Activated T-cell treated with anti-CD3 and anti-CD28 coated beads, Interleukin-2, amount 50 U/mL, for 72 hours (primary cell): ENCODE measurements around the gene PIEZO1. TPM values are rescaled to one million over a fixed set of nuclear protein-coding genes. Genes with fewer than 3 reads are reported as not detected.

Source experiments
- ATAC-seq, 2 donors: fragments of 150-1000 bp; cut with Tn5 transposase; replicated peaks in 1 of 2; 2 replicates each; pipeline ENCODE4 v1.10.0; 2021; ENCODE audit warnings: moderate library complexity in 2 of 2, mild to moderate bottlenecking in 1 of 2
- DNase-seq, 2 donors: peaks; one replicate each; pipeline ENCODE4 v3.0.0; 2021 to 2022; ENCODE audit warnings: mixed read lengths in 1 of 2
- H3K27ac Mint-ChIP-seq: one replicate; pipeline ENCODE4 v1.8.0; 2022; ENCODE audit warnings: mild to moderate bottlenecking, moderate library complexity, mixed read lengths
- H3K27me3 Mint-ChIP-seq: one replicate; pipeline ENCODE4 v1.8.0; 2022; ENCODE audit warnings: low read depth, mixed read lengths
- H3K36me3 Mint-ChIP-seq, 2 donors: one replicate each; pipeline ENCODE4 v1.8.0; 2022; ENCODE audit warnings: mixed read lengths in 2 of 2, mild to moderate bottlenecking in 1 of 2; ENCODE audit not compliant: insufficient read depth in 2 of 2
- H3K4me1 Mint-ChIP-seq: one replicate; pipeline ENCODE4 v1.8.0; 2022; ENCODE audit warnings: low read depth, mixed read lengths
- H3K4me3 Mint-ChIP-seq, 2 donors: one replicate each; pipeline ENCODE4 v1.8.0; 2022; ENCODE audit warnings: mild to moderate bottlenecking in 2 of 2, mixed read lengths in 2 of 2, moderate library complexity in 2 of 2
- H3K9me3 Mint-ChIP-seq, 2 donors: one replicate each; pipeline ENCODE4 v1.8.0; 2022; ENCODE audit warnings: mixed read lengths in 2 of 2
- total RNA-seq, 2 donors: library from RNA; stranded (reverse); gene quantifications; one replicate each; pipeline ENCODE4 v1.2.3, GENCODE V29; 2022

PIEZO1 gene
- total RNA-seq, 2 donors from 2014 or later, result 94.1 to 141 TPM

DNA sequence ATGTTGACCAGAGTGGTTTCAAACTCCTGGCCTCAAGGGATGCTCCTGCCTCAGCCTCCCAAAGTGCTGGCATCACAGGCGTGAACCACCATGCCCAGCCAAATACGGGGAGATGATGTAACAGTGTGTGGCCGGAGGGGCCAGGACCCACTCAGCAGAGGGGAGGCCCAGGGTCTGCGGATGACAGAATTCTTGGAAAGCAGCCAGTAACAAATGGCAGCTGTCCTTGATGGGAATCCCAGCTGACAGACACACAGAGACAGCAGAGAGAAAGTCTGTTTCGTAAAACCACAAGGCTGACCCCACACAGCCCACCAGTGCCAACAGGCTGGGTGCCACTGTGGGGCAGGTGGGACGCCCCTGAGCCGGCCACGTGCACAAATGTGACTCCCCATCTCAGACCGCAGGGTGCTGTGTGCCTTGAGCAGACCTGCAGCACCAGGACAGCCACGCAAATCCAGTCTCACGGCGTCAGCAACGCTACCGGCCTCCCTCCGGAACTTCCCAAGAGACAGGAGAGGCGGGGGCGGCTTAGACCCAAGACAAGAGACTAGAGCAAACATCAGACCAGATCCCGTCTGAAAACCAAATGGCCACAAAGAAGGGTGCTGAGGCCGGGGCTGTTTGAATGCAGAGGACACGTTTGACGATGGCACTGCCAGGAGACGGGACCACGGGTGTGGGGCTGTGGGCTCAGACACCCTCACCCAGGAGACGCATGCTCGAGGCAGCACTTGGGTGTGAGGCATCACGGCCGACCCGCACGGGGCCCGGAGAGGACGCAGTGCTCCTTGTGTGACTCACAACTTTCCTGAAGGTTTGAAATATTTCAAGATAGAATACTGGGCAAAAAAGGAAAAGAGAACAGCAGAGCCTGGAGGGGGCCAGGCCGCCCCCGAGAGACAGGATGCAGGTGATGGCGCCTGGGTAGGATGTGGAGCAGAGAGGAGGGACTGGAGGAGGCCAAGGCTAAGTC is 54.1 kb downstream of the PIEZO1 start:
- Mint-ChIP-seq H3K36me3 (peaks cover 0 to 5% of the 10 kb centered on the region in 2 donors), H3K4me1 (no peaks in the 10 kb centered on the region), H3K27me3 (no peaks in the 10 kb centered on the region), H3K27ac (no peak overlapping the region), H3K4me3 (no peak overlapping the region), H3K9me3 (no peaks in the 10 kb centered on the region)
- DNase-seq, result no peak
- ATAC-seq, result no peak

GRCh38 chr16:88727871-88728270 is 57.1 kb downstream of the PIEZO1 start:
- Mint-ChIP-seq H3K4me3 (no peak overlapping the region), H3K9me3 (no peaks in the 10 kb centered on the region), H3K36me3 (peaks cover 2 to 6% of the 10 kb centered on the region in 2 donors), H3K4me1 (no peaks in the 10 kb centered on the region), H3K27ac (no peak overlapping the region), H3K27me3 (no peaks in the 10 kb centered on the region)
- DNase-seq (no peak), ATAC-seq (no peak)

DNA sequence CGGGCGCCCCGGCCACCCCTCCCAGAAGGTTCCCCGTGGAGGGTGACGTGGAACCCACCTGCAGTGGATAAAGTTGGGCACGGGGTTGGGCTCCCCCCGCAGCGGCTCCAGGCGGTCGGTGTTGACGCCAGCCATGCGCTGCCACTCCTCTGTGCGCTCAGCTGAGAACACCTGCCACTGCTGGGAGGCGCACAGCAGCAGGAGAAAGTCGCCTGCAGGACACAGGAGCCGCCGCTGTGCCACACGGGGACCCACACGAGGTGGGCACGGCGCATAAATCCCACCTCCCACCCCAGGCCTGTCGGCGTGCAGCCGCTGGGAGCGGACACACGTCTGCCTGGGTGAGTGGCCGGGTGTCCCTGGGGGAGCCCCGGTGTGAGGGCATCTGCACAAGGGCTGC is 58.0 kb downstream of the PIEZO1 start:
- no peak for DNase-seq
- no peak for ATAC-seq

GRCh38 chr16:88726408-88726749 is 58.6 kb downstream of the PIEZO1 start:
- H3K36me3 Mint-ChIP-seq, result peaks cover 2 to 8% of the 10 kb centered on the region in 2 donors
- H3K4me1 Mint-ChIP-seq, result no peaks in the 10 kb centered on the region
- ATAC-seq (no peak), DNase-seq (no peak)
- no peaks in the 10 kb centered on the region for H3K27me3 Mint-ChIP-seq
- H3K4me3 Mint-ChIP-seq, result no peak overlapping the region
- H3K9me3 Mint-ChIP-seq, result no peaks in the 10 kb centered on the region
- no peak overlapping the region for H3K27ac Mint-ChIP-seq

More for the DNA sequence above, 58.0 kb downstream of the PIEZO1 start:
- Mint-ChIP-seq H3K27ac (no peak overlapping the region), H3K27me3 (no peaks in the 10 kb centered on the region), H3K4me3 (no peak overlapping the region), H3K36me3 (peaks cover 2 to 8% of the 10 kb centered on the region in 2 donors), H3K9me3 (no peaks in the 10 kb centered on the region), H3K4me1 (no peaks in the 10 kb centered on the region)

DNA sequence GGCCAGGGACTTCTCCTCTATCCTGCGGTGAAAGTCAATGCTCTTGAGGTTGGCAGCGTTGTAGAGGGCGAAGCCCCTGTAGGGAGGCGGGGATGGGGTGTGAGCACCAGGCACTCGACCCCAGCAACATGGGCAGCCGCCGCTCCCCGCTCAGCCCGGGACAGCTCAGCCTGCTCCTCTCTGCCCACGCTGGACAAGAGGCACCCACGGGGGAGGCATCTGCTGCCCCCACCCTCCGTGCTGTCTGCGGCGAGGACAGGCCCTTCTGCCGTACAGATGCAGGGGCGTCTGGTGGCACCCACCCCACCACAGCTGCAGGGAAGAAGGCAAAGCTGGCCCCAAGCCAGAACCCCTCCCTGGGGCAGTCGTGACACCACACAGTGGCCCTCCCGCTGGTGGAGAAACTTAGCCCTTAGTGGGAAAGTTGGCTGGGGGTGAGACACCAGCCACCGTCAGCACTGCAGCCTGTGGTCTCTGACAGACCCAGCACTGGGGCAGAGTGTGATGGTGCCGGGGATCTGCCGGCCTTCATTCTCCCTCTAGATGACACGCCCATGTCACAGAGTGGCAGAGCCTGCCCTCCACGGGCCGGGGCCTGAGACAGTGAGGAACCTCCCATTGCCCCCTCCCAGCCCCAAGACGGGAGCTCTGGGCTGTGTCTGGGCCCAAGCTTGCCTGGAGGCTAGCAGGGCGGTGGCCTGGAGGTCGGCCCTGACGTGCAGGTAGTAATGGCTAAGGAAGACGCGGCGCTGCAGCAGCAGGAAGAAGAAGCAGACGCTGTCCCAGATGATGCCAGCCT is 59.2 kb downstream of the PIEZO1 start:
- H3K4me3 Mint-ChIP-seq, result no peak overlapping the region
- no peaks in the 10 kb centered on the region for H3K4me1 Mint-ChIP-seq
- H3K9me3 Mint-ChIP-seq, result no peaks in the 10 kb centered on the region
- DNase-seq, result no peak
- H3K27ac Mint-ChIP-seq, result no peak overlapping the region
- no peak for ATAC-seq
- H3K27me3 Mint-ChIP-seq, result no peaks in the 10 kb centered on the region
- H3K36me3 Mint-ChIP-seq, result peaks cover 2 to 6% of the 10 kb centered on the region in 2 donors

- no peaks in the 10 kb centered on the region for H3K27me3 Mint-ChIP-seq
- ATAC-seq, result no peak
- no peak for DNase-seq
- no peaks in the 10 kb centered on the region for H3K4me1 Mint-ChIP-seq
- H3K27ac Mint-ChIP-seq, result no peak overlapping the region
- peaks cover 2 to 8% of the 10 kb centered on the region in 2 donors for H3K36me3 Mint-ChIP-seq
- H3K4me3 Mint-ChIP-seq, result no peak overlapping the region
- no peaks in the 10 kb centered on the region for H3K9me3 Mint-ChIP-seq
Measured at GRCh38 chr16:88724855-88725555, 60.0 kb downstream of the PIEZO1 start.

- Mint-ChIP-seq H3K36me3 (peaks cover 2 to 9% of the 10 kb centered on the region in 2 donors), H3K27ac (no peak overlapping the region), H3K4me3 (no peak overlapping the region), H3K9me3 (no peaks in the 10 kb centered on the region), H3K27me3 (no peaks in the 10 kb centered on the region), H3K4me1 (no peaks in the 10 kb centered on the region)
- DNase-seq (no peak), ATAC-seq (no peak)
Measured at GRCh38 chr16:88723911-88724310, 61.1 kb downstream of the PIEZO1 start.

DNA sequence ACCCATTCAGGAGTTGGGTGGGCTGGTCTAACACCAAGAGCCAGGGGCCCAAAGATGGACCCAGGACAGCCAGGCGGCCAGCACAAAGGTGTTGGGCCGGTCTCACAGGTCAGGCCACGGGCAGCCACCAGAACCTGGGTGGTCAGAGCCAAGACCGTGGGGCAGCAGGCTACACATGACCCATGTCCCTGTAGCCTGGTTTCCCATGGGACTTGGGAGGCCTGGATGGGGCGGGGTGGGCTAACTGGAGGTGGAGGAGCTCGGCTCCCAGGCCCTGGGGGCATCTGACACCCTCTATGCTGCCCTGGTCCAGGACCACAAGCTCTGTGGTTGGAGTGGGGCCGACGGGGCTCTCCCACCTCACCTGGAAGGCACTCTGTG is 61.5 kb downstream of the PIEZO1 start:
- no peaks in the 10 kb centered on the region for H3K27me3 Mint-ChIP-seq
- no peak for DNase-seq
- H3K9me3 Mint-ChIP-seq, result no peaks in the 10 kb centered on the region
- H3K4me1 Mint-ChIP-seq, result no peaks in the 10 kb centered on the region
- H3K4me3 Mint-ChIP-seq, result no peak overlapping the region
- no peak for ATAC-seq
- peaks cover 2 to 9% of the 10 kb centered on the region in 2 donors for H3K36me3 Mint-ChIP-seq
- H3K27ac Mint-ChIP-seq, result no peak overlapping the region

DNA sequence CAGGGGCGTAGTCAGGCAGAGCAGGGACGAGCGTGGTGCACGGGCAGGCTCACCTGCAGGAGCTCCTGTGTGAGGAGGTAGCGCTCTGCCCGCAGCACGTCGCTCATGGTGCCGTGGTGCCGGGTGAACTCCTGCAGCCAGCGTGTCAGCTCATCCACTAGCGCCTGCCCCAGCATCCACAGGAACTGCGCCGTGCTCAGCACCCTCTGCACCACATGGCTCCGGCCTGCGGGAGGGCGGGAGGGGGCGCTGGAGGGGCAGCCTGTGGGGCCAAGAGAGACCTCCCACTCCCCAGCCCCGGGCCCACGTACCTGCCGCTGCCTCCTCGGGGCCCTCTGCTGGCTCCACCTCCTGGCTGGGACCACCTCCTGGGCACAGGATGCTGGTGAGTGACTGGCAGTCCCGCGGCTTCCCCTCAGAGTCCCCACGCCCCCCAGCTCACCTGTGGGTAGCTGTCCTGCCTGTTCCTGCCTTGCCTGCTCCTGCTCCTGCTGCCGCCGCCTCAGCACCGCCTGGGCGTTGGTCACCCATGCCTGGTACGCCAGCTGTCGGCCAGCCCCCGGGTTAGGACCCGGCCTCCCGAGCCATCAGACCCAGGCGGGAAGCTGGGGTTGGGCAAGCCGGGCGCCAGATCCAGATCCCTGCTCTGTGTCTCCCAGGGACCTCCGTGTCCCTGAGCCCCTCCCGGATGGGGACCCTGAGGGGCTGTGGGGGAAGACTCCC is 62.1 kb downstream of the PIEZO1 start:
- DNase-seq, result no peak
- Mint-ChIP-seq H3K9me3 (no peaks in the 10 kb centered on the region), H3K4me1 (no peaks in the 10 kb centered on the region), H3K27me3 (no peaks in the 10 kb centered on the region), H3K27ac (no peak overlapping the region), H3K4me3 (no peak overlapping the region), H3K36me3 (peaks cover 2 to 9% of the 10 kb centered on the region in 2 donors)
- no peak for ATAC-seq

DNA sequence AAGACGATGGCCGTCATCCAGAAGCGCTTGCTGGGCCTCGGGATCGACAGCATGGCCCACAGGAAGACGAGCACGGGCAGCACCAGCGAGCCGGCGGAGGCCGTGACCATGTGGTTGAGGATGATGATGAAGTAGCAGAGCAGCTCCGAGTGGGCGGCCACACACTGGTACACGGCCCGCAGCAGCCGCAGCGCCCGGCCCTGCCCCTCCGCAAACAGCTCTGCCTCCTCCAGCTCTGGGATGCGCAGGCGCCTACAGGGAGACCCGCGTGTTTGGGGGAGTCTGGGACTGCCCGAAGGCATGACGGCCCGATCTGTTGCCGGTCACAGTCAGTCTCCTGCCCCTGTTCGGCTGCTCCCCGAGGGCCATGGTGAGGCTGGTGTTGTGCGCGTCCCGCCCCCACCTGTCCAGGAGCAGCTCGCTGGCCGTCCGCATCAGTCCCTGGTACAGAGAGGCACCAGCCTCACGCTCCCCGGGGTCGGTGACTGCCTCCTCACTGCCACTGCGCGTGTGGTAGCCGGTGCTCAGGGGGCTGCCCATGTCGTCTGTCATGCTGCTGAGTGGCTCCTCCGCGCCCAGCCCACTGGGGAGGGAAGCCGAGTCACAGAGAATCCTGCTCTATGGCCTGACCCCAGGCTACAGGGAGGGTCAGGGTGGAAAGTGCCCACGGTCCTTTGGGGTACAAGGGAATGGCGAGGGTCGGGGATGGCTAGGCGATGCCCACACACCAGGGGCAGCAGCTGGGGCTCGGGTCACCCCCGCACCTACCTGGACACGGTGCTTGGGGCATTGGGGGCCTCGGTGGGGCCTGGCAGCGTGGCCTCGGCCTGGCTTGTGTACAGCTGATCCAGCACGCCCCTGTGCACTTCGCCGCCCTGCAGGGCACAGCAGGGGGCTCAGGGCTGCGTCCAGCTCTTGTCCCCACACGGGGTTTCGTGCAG is 62.9 kb downstream of the PIEZO1 start:
- H3K36me3 Mint-ChIP-seq, result peaks cover 2 to 15% of the 10 kb centered on the region in 2 donors

GRCh38 chr16:88721236-88721635 is 63.8 kb downstream of the PIEZO1 start:
- Mint-ChIP-seq H3K36me3 (peaks cover 2 to 15% of the 10 kb centered on the region in 2 donors), H3K4me3 (no peak overlapping the region), H3K27ac (no peak overlapping the region), H3K27me3 (no peaks in the 10 kb centered on the region), H3K9me3 (no peaks in the 10 kb centered on the region), H3K4me1 (no peaks in the 10 kb centered on the region)
- no peak for ATAC-seq
- no peak for DNase-seq

More for the DNA sequence above, 62.9 kb downstream of the PIEZO1 start:
- Mint-ChIP-seq H3K27ac (no peak overlapping the region), H3K4me1 (no peaks in the 10 kb centered on the region), H3K4me3 (no peak overlapping the region), H3K27me3 (no peaks in the 10 kb centered on the region), H3K9me3 (no peaks in the 10 kb centered on the region)
- DNase-seq (no peak), ATAC-seq (no peak)
